K562 (cell line): ENCODE results near the gene SLAMF8. TPM values are rescaled to one million over a fixed set of nuclear protein-coding genes. Genes with fewer than 3 reads are reported as not detected.

Experiments
- ATAC-seq: fragments of 200-7000 bp; cut with Tn5 transposase; 3 replicates; pipeline ENCODE4 v1.9.1; 2020; ENCODE audit warnings: moderate library complexity
- BruUV-seq: library from RNA; stranded (reverse); fragments of 400-500 nt; replicated peaks from 2 replicates; lab custom pipeline; 2021; lab: Mats Ljungman, UMichigan
- CTCF ChIA-PET: fragments of 300-600 bp; formaldehyde crosslinking; extraction: SDS; loops from one replicate; lab custom pipeline; 2021; ENCODE audit warnings: low intra/inter-chr PET ratio; lab: Yijun Ruan, JAX
- POLR2A ChIA-PET: fragments of 300-600, 350-650 bp; sonication (Branson Sonifier 250); formaldehyde crosslinking; extraction: SDS; loops from one replicate; lab custom pipeline; 2021; ENCODE audit warnings: antibody characterized with exemption, inconsistent platforms; lab: Yijun Ruan, JAX
- DNase-seq, 4 experiments: peaks; one replicate each; pipeline versions ENCODE4 v3.0.0 to v3.0.0-alpha.2; 2011 to 2018; ENCODE audit warnings: low spot score in 3 of 4, mixed read lengths in 3 of 4; ENCODE audit errors: extremely low read depth in 1 of 4
- FAIRE-seq: peaks from 2 replicates; lab custom pipeline; 2011; peaks lifted over from hg19 to GRCh38; lab: Jason Lieb, UNC
- H2AFZ ChIP-seq: 2 replicates; pipeline ENCODE4 v1.6.0; 2011; ENCODE audit warnings: low read depth, low read length, control low read depth, inconsistent platforms
- H3K27ac ChIP-seq: fragments of 200-600 bp; 3 replicates; pipeline ENCODE4 v1.8.0; 2011; ENCODE audit warnings: low read depth, mild to moderate bottlenecking, control low read depth, inconsistent platforms, low read length, moderate library complexity, mixed read lengths; ENCODE audit errors: extremely low read depth
- H3K27me3 ChIP-seq, 2 experiments: fragments of 300-600 bp in 1 of 2; 2 replicates in 1 of 2; 3 replicates in 1 of 2; pipeline versions ENCODE4 v1.6.0 to v1.8.0; 2011; ENCODE audit warnings: inconsistent platforms in 2 of 2, low read length in 2 of 2, mild to moderate bottlenecking in 1 of 2, mixed read lengths in 1 of 2, moderate library complexity in 1 of 2; ENCODE audit not compliant: control insufficient read depth in 2 of 2, insufficient read depth in 2 of 2
- H3K36me3 ChIP-seq: fragments of 300-600 bp; 3 replicates; pipeline ENCODE4 v1.8.0; 2011; ENCODE audit warnings: mild to moderate bottlenecking, low read length, inconsistent platforms; ENCODE audit not compliant: control insufficient read depth, insufficient read depth
- H3K4me1 ChIP-seq, 2 experiments: fragments of 200-600 bp in 1 of 2; replicated peaks in 1 of 2; 2 replicates in 1 of 2; 3 replicates in 1 of 2; pipeline versions ENCODE4 v1.5.1 to v1.8.0; 2011; ENCODE audit warnings: inconsistent platforms in 2 of 2, low read length in 2 of 2, mild to moderate bottlenecking in 1 of 2, mixed read lengths in 1 of 2, moderate library complexity in 1 of 2; ENCODE audit not compliant: control insufficient read depth in 2 of 2, insufficient read depth in 2 of 2
- H3K4me2 ChIP-seq: 2 replicates; pipeline ENCODE4 v1.6.1; 2011; ENCODE audit warnings: low read length, control low read depth, inconsistent platforms, mixed read lengths; ENCODE audit not compliant: insufficient read depth
- H3K4me3 ChIP-seq: fragments of 200-600 bp; sonication (generic), shearing (Covaris generic); 2 replicates; pipeline ENCODE4 v1.5.1; 2016; ENCODE audit warnings: control low read depth, inconsistent platforms
- H3K79me2 ChIP-seq: fragments of 200-600 bp; 3 replicates; pipeline ENCODE4 v1.8.0; 2011; ENCODE audit warnings: low read length, inconsistent platforms; ENCODE audit not compliant: control insufficient read depth, insufficient read depth
- H3K9ac ChIP-seq, 2 experiments: 2 replicates each; pipeline versions ENCODE4 v1.6.0 to v1.6.1; 2011; ENCODE audit warnings: low read depth in 2 of 2, low read length in 2 of 2, control low read depth in 1 of 2, inconsistent platforms in 1 of 2, mild to moderate bottlenecking in 1 of 2, mixed read lengths in 1 of 2; ENCODE audit not compliant: insufficient read depth in 1 of 2
- H3K9me1 ChIP-seq: one replicate; pipeline ENCODE4 v1.6.0; 2011; ENCODE audit warnings: inconsistent platforms, mild to moderate bottlenecking, low read length, moderate library complexity; ENCODE audit not compliant: control insufficient read depth, insufficient read depth
- H3K9me3 ChIP-seq: replicated peaks from 2 replicates; pipeline ENCODE4 v1.5.1; 2011; ENCODE audit warnings: low read depth, low read length, inconsistent platforms; ENCODE audit not compliant: control insufficient read depth, insufficient read depth
- H4K20me1 ChIP-seq: replicated peaks from 2 replicates; pipeline ENCODE4 v1.6.1; 2011; ENCODE audit warnings: low read length, inconsistent platforms, mixed read lengths; ENCODE audit not compliant: control insufficient read depth, insufficient read depth
- ATF7 ChIP-seq: fragments of 450-650 bp; IDR thresholded peaks from 2 replicates; pipeline ENCODE4 v1.7.1; 2014; ENCODE audit warnings: mild to moderate bottlenecking, moderate library complexity
- RB1 ChIP-seq: fragments of 450-650 bp; IDR thresholded peaks from 2 replicates; pipeline ENCODE4 v1.6.1; 2017; ENCODE audit warnings: low read depth, mild to moderate bottlenecking
- WGBS: fragments of 100-300 bp; shearing (Covaris generic); methylation state at CpG from one replicate; pipeline ENCODE4 v1.1.6; 2016; ENCODE audit warnings: low coverage, mixed read lengths; ENCODE audit not compliant: insufficient coverage; ENCODE audit errors: missing lambda C conversion rate; 5-methylcytosine and 5-hydroxymethylcytosine counted together
- in situ Hi-C: fragments of 300-500 bp; cut with MboI; formaldehyde crosslinking; loops from 4 replicates; pipeline ENCODE4 v1.15.0; 2018; ENCODE audit warnings: inconsistent platforms, mixed read lengths
- intact Hi-C: fragments of 100-400 bp; cut with micrococcal nuclease; formaldehyde crosslinking; loops from 2 replicates; pipeline ENCODE4 v1.14.2; 2022
- polyA plus RNA-seq, 8 experiments: library from polyadenylated mRNA; depleted of rRNA in 4 of 8; stranded (reverse) in 5 of 8; unstranded in 3 of 8; fragments of >200 nt; fragmentation: Nextera tagmentation in 2 of 8; fragmentation: Illumina TruSeq in 1 of 8; extraction: Ambion mirVana in 2 of 8; extraction: Trizol in 1 of 8; gene quantifications; 2 replicates each; pipeline versions ENCODE4 v1.2.1 to v1.2.3, GENCODE V29; 2011 to 2014; ENCODE audit warnings: inconsistent platforms in 1 of 8, missing spikeins in 1 of 8
- total RNA-seq, 7 experiments: library from RNA; depleted of rRNA in 6 of 7; stranded (reverse); fragments of >200 nt in 6 of 7; fragmentation: Illumina TruSeq in 2 of 7; extraction: Trizol in 2 of 7; gene quantifications; 2 replicates each; pipeline versions ENCODE4 v1.2.1 to v1.2.3, GENCODE V29; 2011 to 2021; ENCODE audit warnings: low replicate concordance in 1 of 7
- TF ChIP-seq, protein P1 (sequence below): fragments of 450-650 bp; formaldehyde crosslinking; IDR thresholded peaks from 2 replicates; pipeline ENCODE4 v1.4.0; 2020; ENCODE audit warnings: mild to moderate bottlenecking, moderate library complexity
- TF ChIP-seq, protein P2 (sequence below): fragments of 200-600 bp; sonication (generic); IDR thresholded peaks from one replicate; pipeline ENCODE4 v1.6.1; 2012; ENCODE audit warnings: mild to moderate bottlenecking, low read depth, low read length, inconsistent platforms
- TF ChIP-seq, protein P3 (sequence below): IDR thresholded peaks from 2 replicates; pipeline ENCODE4 v1.6.1; 2016; ENCODE audit warnings: missing genetic modification characterization, missing compliant biosample characterization

SLAMF8 gene
- total and polyA plus RNA-seq, 9 of the 15 experiments (the other 6 are each of a cell fraction or from before 2014, with no cell fraction given) = not detected

DNA sequence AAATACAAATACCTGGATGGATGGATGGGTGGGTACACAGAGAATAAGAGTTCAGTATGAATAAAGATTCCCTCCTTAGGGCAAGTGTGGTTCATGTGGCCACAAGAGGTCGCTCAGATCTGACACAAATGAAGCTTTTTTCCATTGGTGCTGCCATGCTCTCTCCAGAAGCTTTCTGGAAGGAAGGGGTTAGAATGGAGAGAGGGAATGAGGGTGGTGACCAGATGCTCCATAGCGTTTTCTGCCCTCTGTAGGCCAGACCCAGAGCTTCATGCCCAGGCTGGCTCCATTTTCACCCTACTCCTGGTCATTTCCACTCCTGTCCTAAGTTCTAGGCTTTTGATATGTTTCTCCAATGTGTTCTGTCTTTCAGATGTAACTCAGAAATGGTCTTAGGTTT is 27.8 kb upstream of the SLAMF8 start:
- DNase-seq = peak; percentile 66 to 67 (median 66)
- H3K4me2 ChIP-seq = no peak overlapping the region
- no peaks in the 10 kb centered on the region for H3K4me1 ChIP-seq
- no peaks in the 10 kb centered on the region for H3K79me2 ChIP-seq
- ChIA-PET POLR2A (interaction anchor here (0.7 to 1.4 kb wide), 5 partner anchors 14 to 208 kb away, joined by 3 to 7 read pairs (median 3); no protein-coding TSS in a partner anchor), CTCF (interaction anchor here (0.9 to 4.4 kb wide), 6 partner anchors 18 to 208 kb away, joined by 3 to 44 read pairs (median 6); partner anchors contain the start of genes DUSP23 and IGSF9)
- peaks cover 27 to 37% of the 10 kb centered on the region in 2 experiments for H3K27me3 ChIP-seq
- no peaks in the 10 kb centered on the region for H3K36me3 ChIP-seq
- BruUV-seq = no TSS peak
- peak; percentile 94 for ATAC-seq
- H3K9ac ChIP-seq = no peak overlapping the region
- no peak overlapping the region for H2AFZ ChIP-seq
- H3K4me3 ChIP-seq = no peak overlapping the region
- no peaks in the 10 kb centered on the region for H3K9me1 ChIP-seq
- no peak overlapping the region for H3K27ac ChIP-seq
- H3K9me3 ChIP-seq = no peaks in the 10 kb centered on the region
- intact Hi-C loops = loop anchor here (1.0 to 10.0 kb wide), 4 partner anchors 92 to 584 kb away; no protein-coding TSS in a partner anchor
- FAIRE-seq = peak; percentile 95
- in situ Hi-C loops = loop anchor here (5.0 kb wide), 1 partner anchor 208 kb away; no protein-coding TSS in a partner anchor
- H4K20me1 ChIP-seq = peaks cover 3% of the 10 kb centered on the region; the same call in 1 of the 2 replicates
- WGBS = 0% methylated on average over 2 of the region's 2 CpGs
- TF ChIP-seq, protein P1, sequence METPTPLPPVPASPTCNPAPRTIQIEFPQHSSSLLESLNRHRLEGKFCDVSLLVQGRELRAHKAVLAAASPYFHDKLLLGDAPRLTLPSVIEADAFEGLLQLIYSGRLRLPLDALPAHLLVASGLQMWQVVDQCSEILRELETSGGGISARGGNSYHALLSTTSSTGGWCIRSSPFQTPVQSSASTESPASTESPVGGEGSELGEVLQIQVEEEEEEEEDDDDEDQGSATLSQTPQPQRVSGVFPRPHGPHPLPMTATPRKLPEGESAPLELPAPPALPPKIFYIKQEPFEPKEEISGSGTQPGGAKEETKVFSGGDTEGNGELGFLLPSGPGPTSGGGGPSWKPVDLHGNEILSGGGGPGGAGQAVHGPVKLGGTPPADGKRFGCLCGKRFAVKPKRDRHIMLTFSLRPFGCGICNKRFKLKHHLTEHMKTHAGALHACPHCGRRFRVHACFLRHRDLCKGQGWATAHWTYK (CRISPR knock-in tag) = no peak
- TF ChIP-seq, protein P2, sequence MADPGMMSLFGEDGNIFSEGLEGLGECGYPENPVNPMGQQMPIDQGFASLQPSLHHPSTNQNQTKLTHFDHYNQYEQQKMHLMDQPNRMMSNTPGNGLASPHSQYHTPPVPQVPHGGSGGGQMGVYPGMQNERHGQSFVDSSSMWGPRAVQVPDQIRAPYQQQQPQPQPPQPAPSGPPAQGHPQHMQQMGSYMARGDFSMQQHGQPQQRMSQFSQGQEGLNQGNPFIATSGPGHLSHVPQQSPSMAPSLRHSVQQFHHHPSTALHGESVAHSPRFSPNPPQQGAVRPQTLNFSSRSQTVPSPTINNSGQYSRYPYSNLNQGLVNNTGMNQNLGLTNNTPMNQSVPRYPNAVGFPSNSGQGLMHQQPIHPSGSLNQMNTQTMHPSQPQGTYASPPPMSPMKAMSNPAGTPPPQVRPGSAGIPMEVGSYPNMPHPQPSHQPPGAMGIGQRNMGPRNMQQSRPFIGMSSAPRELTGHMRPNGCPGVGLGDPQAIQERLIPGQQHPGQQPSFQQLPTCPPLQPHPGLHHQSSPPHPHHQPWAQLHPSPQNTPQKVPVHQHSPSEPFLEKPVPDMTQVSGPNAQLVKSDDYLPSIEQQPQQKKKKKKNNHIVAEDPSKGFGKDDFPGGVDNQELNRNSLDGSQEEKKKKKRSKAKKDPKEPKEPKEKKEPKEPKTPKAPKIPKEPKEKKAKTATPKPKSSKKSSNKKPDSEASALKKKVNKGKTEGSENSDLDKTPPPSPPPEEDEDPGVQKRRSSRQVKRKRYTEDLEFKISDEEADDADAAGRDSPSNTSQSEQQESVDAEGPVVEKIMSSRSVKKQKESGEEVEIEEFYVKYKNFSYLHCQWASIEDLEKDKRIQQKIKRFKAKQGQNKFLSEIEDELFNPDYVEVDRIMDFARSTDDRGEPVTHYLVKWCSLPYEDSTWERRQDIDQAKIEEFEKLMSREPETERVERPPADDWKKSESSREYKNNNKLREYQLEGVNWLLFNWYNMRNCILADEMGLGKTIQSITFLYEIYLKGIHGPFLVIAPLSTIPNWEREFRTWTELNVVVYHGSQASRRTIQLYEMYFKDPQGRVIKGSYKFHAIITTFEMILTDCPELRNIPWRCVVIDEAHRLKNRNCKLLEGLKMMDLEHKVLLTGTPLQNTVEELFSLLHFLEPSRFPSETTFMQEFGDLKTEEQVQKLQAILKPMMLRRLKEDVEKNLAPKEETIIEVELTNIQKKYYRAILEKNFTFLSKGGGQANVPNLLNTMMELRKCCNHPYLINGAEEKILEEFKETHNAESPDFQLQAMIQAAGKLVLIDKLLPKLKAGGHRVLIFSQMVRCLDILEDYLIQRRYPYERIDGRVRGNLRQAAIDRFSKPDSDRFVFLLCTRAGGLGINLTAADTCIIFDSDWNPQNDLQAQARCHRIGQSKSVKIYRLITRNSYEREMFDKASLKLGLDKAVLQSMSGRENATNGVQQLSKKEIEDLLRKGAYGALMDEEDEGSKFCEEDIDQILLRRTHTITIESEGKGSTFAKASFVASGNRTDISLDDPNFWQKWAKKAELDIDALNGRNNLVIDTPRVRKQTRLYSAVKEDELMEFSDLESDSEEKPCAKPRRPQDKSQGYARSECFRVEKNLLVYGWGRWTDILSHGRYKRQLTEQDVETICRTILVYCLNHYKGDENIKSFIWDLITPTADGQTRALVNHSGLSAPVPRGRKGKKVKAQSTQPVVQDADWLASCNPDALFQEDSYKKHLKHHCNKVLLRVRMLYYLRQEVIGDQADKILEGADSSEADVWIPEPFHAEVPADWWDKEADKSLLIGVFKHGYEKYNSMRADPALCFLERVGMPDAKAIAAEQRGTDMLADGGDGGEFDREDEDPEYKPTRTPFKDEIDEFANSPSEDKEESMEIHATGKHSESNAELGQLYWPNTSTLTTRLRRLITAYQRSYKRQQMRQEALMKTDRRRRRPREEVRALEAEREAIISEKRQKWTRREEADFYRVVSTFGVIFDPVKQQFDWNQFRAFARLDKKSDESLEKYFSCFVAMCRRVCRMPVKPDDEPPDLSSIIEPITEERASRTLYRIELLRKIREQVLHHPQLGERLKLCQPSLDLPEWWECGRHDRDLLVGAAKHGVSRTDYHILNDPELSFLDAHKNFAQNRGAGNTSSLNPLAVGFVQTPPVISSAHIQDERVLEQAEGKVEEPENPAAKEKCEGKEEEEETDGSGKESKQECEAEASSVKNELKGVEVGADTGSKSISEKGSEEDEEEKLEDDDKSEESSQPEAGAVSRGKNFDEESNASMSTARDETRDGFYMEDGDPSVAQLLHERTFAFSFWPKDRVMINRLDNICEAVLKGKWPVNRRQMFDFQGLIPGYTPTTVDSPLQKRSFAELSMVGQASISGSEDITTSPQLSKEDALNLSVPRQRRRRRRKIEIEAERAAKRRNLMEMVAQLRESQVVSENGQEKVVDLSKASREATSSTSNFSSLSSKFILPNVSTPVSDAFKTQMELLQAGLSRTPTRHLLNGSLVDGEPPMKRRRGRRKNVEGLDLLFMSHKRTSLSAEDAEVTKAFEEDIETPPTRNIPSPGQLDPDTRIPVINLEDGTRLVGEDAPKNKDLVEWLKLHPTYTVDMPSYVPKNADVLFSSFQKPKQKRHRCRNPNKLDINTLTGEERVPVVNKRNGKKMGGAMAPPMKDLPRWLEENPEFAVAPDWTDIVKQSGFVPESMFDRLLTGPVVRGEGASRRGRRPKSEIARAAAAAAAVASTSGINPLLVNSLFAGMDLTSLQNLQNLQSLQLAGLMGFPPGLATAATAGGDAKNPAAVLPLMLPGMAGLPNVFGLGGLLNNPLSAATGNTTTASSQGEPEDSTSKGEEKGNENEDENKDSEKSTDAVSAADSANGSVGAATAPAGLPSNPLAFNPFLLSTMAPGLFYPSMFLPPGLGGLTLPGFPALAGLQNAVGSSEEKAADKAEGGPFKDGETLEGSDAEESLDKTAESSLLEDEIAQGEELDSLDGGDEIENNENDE = no peak
- TF ChIP-seq RB1 (peak; percentile 39; the same call in 1 of the 2 replicates), ATF7 (no peak)
- TF ChIP-seq, protein P3, sequence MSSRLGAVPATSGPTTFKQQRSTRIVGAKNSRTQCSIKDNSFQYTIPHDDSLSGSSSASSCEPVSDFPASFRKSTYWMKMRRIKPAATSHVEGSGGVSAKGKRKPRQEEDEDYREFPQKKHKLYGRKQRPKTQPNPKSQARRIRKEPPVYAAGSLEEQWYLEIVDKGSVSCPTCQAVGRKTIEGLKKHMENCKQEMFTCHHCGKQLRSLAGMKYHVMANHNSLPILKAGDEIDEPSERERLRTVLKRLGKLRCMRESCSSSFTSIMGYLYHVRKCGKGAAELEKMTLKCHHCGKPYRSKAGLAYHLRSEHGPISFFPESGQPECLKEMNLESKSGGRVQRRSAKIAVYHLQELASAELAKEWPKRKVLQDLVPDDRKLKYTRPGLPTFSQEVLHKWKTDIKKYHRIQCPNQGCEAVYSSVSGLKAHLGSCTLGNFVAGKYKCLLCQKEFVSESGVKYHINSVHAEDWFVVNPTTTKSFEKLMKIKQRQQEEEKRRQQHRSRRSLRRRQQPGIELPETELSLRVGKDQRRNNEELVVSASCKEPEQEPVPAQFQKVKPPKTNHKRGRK (tag) = no peak
